Fibroblast of villous mesenchyme (primary cell): ENCODE measurements around the gene TNIK. TPM values are rescaled to one million over a fixed set of nuclear protein-coding genes. Genes with fewer than 3 reads are reported as not detected.

Experiments used
- DNase-seq: peaks from one replicate; pipeline ENCODE4 v3.0.0-alpha.2; 2010; ENCODE audit warnings: low read depth
- H3K4me3 ChIP-seq: 2 replicates; pipeline ENCODE4 v1.5.1; 2011; ENCODE audit warnings: low read depth, mild to moderate bottlenecking, low read length
- total RNA-seq: library from RNA; depleted of rRNA; stranded (reverse); fragments of >200 nt; gene quantifications from 2 replicates; pipeline ENCODE4 v1.2.3, GENCODE V29; 2012
- TF ChIP-seq, protein P1 (sequence below): IDR thresholded peaks from 2 replicates; pipeline ENCODE4 v1.5.1; 2012; ENCODE audit warnings: low read depth, mild to moderate bottlenecking, low read length; ENCODE audit not compliant: insufficient read depth

Gene TNIK
- total RNA-seq, 1 donor, result 5.2 TPM

DNA sequence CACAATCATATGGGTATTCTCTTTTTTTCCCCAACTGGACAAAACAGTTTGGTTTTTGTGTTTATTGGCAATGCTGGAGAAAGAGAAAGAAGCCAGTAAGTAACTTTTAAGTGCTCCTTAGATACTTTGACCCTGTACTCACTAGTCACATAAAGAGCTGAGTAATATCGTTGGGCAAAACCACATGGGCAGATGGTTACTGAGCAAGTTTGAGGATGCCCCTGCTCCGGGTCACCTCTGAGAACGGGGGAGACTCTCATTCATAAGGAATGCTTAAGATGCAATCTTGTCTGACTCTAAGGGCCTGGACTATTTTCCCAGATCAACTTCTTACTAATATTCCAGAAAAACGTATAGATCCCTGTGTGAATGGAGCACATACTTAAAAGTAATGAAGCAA lies 327.3 kb downstream of the TNIK start:
- no peak overlapping the region for H3K4me3 ChIP-seq
- peak; percentile 71 for DNase-seq
- TF ChIP-seq, protein P1, sequence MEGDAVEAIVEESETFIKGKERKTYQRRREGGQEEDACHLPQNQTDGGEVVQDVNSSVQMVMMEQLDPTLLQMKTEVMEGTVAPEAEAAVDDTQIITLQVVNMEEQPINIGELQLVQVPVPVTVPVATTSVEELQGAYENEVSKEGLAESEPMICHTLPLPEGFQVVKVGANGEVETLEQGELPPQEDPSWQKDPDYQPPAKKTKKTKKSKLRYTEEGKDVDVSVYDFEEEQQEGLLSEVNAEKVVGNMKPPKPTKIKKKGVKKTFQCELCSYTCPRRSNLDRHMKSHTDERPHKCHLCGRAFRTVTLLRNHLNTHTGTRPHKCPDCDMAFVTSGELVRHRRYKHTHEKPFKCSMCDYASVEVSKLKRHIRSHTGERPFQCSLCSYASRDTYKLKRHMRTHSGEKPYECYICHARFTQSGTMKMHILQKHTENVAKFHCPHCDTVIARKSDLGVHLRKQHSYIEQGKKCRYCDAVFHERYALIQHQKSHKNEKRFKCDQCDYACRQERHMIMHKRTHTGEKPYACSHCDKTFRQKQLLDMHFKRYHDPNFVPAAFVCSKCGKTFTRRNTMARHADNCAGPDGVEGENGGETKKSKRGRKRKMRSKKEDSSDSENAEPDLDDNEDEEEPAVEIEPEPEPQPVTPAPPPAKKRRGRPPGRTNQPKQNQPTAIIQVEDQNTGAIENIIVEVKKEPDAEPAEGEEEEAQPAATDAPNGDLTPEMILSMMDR, result no peak

DNA sequence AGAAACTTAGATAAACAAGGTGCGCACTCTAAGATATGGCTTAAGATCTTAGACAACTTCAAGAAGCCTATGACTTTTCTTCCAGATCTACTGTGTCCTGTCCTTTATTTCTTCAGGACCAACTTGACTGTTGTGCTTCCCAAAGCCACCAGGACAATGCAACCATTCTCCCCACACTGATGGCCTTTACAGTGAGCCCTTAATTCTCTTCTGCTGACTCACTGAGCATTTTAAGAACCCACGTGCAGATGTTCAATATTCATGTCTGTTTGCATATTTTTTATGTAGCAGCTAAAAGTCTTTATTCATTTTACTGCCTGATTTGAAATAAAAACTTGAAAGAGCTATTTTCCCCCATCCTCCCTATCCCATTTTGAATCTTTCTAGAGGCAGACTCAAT lies 330.4 kb downstream of the TNIK start:
- H3K4me3 ChIP-seq, result no peak overlapping the region
- no peak for DNase-seq
- TF ChIP-seq, protein P1, result no peak

DNA sequence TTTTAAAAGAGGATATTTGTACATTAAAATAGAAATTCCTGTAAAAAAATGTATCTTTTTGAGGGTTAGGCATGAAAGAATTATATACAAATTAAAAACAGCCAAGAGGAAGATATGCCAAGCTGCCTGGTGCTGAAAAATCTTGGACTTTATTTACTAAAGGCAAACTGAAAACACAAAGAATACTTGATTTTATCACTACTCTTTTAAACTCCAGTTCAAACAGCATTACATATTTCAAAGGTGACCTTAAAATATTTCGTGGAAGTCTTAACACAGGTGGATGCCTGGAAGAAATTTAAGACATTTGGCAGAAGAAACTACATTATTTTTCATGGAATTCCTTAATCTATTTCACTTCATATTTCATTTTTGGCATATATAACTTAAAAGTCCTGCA lies 332.6 kb downstream of the TNIK start:
- no peak for DNase-seq
- TF ChIP-seq, protein P1, result no peak
- no peak overlapping the region for H3K4me3 ChIP-seq

DNA sequence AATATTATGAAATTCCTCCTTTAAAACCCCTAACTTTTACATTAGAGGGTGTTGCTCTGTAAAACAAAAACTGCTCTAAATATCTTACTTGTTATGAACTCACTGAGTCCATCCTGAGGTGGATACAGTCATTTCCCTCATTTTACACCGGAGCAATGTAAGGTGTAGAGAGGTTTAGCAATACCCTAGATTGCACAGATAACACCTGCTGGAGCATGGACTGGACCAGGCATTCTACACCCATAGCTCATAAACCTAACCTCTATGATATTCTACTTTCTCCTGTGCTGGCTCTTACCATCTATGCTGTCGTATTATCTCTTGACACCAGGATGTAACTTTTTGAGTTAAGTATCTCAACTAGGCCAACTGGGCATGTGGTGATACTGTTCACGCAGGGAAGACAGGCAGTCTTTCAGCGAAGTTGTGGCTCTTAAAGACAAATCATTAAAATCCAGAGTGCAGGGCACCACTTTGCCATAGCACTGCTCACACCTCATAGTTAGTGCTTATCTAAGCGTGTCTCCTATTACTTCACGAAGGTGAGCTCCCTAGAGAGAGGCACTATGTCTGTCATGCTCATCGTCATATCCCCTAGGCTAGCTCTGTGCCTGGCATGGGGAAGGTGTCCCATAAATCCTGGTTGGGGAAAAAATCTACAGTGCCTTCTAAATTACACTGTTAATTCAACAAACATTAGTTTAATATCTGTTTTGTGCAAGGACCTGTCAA lies 333.6 kb downstream of the TNIK start:
- TF ChIP-seq, protein P1, result no peak
- no peak for DNase-seq
- no peak overlapping the region for H3K4me3 ChIP-seq

DNA sequence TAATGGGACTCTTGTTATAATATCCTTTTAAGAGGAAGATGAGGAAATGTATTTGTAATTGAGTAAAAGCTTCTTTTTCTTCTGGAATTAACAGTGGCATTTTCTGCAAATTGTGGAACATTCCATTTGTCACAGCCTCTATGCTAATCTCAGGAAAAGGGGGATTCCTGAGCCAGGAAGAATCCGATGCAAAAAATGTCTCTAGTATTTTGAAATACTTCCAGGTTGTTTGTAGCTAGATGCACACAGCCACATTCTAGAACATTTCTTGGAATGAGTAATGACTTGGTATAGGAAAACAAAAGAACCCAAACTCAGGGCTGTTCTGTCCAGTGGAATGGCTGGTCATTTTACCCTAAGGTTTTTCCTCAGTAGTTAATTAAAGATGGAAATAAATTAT lies 335.2 kb downstream of the TNIK start:
- no peak overlapping the region for H3K4me3 ChIP-seq
- TF ChIP-seq, protein P1, result no peak
- DNase-seq, result peak; percentile 55

DNA sequence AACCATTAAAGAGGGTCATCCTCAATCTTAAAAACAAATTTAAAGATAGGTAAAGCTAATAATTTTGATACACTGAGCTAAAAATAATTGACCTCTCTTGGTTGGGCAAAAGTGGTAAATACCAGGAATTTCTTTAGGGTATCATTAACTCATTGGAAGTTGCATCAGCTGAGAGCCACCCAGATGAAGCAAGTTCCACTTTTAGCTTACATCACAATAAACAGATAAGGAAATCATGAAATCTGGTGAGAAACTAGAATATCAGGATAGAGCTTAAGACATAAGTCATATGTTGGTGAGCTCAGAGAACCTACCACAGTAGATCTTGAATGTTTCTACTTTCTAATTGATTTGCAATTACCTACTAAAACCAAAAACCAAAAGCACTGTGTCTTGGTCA lies 336.3 kb downstream of the TNIK start:
- TF ChIP-seq, protein P1, result no peak

DNA sequence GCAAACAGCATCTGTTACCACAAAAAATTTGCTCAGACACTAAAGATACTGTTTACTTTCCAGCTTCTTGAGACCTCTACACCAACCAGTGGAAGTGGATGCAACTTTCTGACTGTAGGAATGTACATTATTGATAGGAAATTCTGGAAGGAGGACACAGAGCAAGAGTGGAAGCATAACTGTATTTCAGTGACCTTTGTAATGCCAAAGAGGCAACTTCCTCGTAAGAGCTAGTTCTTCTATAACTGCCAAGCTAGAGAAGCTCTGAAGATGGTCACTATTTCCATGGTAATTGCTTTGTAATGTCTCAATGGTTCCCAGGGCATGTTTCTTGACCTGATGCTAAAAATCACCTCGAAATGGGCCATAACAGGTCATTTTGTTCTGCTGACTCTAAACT lies 337.3 kb downstream of the TNIK start:
- TF ChIP-seq, protein P1, result no peak
- DNase-seq, result no peak
- no peak overlapping the region for H3K4me3 ChIP-seq

More for the DNA sequence above, 336.3 kb downstream of the TNIK start:
- peak; percentile 42 for DNase-seq
- no peak overlapping the region for H3K4me3 ChIP-seq
